ENCODE data around the gene ARHGEF9. TPM values are rescaled to one million over a fixed set of nuclear protein-coding genes. Genes with fewer than 3 reads are reported as not detected.
A peak's percentile ranks its signal among the peaks of the same experiment; 100 is the strongest.
"Not testable (repeated sequence)": the region's sequence is repeated elsewhere in the genome, so short reads cannot be mapped to it uniquely, and the experiment has no call there.

Gene ARHGEF9
- 10 to 100 TPM; 23.1 to 27.4 TPM for total RNA-seq
- polyA plus RNA-seq: 1 to 10 TPM; 4.4 to 4.7 TPM

DNA sequence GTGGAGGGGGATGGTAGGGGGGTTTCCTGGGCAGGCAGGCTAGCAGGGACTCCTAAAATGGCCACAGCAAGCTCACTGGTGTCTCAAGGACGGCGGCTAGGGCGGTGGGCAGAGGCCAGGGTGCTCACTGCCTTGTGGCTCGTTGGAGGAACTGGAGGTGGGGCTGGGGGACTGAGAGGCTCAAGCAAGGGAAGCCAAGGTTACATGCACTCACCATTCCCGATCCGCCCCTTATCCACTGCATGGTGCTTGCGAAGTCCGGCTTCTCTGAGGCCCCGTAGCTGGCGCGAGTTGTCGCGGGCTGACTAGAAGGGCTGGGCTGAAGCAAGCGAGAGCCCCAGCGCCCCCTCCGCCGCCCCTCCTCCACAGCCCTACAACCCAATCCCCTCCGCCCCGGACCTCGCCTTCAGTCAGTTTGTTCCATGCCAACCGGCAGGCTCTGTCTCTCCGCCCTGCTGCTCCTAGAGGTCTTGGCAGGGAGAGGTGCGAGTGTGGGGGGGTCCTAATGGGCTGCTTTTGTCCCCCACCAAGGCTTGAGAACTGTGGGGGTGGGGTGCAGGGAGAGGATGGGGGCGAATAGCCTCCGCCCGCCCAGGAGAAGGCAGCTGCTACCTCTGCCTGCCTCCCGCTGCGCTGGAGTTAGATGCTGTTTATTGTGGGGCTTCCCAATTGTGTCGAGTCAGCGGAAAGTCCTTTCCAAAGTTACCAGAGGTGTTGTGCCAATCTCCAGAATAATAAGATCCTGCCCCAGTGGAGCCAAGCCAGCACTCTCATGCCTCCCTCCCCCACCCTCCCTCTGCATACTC, at the start of gene ARHGEF9:
Gene ARHGEF9 (minus strand): TSS at position 313 of the 806 bp plus-strand sequence. CDS start 69 bp downstream, at position 244.
- H3K4me3 Mint-ChIP-seq: peak within 1 kb of the TSS; percentile 36 to 84 (median 60)
- peaks cover 4 to 5% of the 10 kb centered on the region in 2 donors for H3K27me3 Mint-ChIP-seq
- H3K9me3 ChIP-seq (ENCODE audit: control insufficient read depth in 1 of 2, low read length in 2 of 2): no peaks in the 10 kb centered on the region
- no peak within 1 kb of the TSS for H3K27ac ChIP-seq (ENCODE audit: low read depth, low read length)
- ChIA-PET CTCF (ENCODE audit: partially characterized antibody) (no interaction called here), POLR2A (ENCODE audit: partially characterized antibody) (no interaction called here)
- intact Hi-C loops (cut with micrococcal nuclease): no loop called here
- peak within 1 kb of the TSS in 2 of 7 donors; percentile 37 to 60 for H3K27ac Mint-ChIP-seq
- no peak within 1 kb of the TSS for H3K4me3 ChIP-seq (ENCODE audit: low read length in 2 of 2)
- no peaks in the 10 kb centered on the region for H3K36me3 Mint-ChIP-seq
- no peak for DNase-seq
- no peaks in the 10 kb centered on the region for H3K27me3 ChIP-seq (ENCODE audit: insufficient read depth, low read length)
- no peaks in the 10 kb centered on the region for H3K9me3 Mint-ChIP-seq
- no peaks in the 10 kb centered on the region for H3K4me1 Mint-ChIP-seq
- no peaks in the 10 kb centered on the region for H3K36me3 ChIP-seq (ENCODE audit: insufficient read depth, low read length)
- H3K4me1 ChIP-seq (ENCODE audit: insufficient read depth, low read length): no peaks in the 10 kb centered on the region

- H3K36me3 ChIP-seq (ENCODE audit: insufficient read depth, low read length); H3K4me1 ChIP-seq (ENCODE audit: insufficient read depth, low read length); H3K27ac ChIP-seq (ENCODE audit: low read depth, low read length); intact Hi-C loops (cut with micrococcal nuclease); H3K4me3 Mint-ChIP-seq; POLR2A ChIA-PET (ENCODE audit: partially characterized antibody); H3K27me3 ChIP-seq (ENCODE audit: insufficient read depth, low read length); DNase-seq; H3K4me3 ChIP-seq (ENCODE audit: low read length in 2 of 2); H3K9me3 ChIP-seq (ENCODE audit: control insufficient read depth in 1 of 2, low read length in 2 of 2); H3K4me1 Mint-ChIP-seq; H3K27ac Mint-ChIP-seq; CTCF ChIA-PET (ENCODE audit: partially characterized antibody); H3K36me3 Mint-ChIP-seq; H3K27me3 Mint-ChIP-seq: not testable (repeated sequence)
- H3K9me3 Mint-ChIP-seq: peaks cover 0 to 27% (median 15%) of the 10 kb centered on the region in 8 donors
Measured at GRCh38 chrX:63825446-63825845, 40.4 kb upstream of the ARHGEF9 start.

DNA sequence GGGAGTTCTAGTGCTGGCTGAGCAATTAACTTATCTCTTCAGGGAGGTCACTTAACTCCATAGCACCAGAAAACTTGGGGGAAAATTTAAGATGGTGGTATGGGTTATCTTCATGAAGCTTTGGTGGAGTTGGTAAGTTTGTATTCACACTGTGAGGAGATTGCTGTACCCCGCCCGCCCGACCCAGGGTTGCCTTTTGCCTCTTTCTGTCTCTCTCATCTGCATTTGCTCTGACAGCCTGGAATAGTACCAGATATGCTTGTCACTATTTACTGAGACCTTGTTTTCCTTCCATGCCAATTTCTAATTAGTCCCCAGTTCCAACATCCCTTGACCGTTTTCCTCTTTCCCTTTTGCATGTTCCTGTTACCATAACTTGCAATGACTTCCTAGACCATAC, 33.1 kb upstream of the ARHGEF9 start:
- Histone ChIP-seq H3K9me3 (ENCODE audit: control insufficient read depth in 1 of 2, low read length in 2 of 2) (no peaks in the 10 kb centered on the region), H3K4me3 (ENCODE audit: low read length in 2 of 2) (no peak overlapping the region), H3K27ac (ENCODE audit: low read depth, low read length) (no peak overlapping the region), H3K27me3 (ENCODE audit: insufficient read depth, low read length) (no peaks in the 10 kb centered on the region), H3K36me3 (ENCODE audit: insufficient read depth, low read length) (no peaks in the 10 kb centered on the region), H3K4me1 (ENCODE audit: insufficient read depth, low read length) (no peaks in the 10 kb centered on the region)
- no peaks in the 10 kb centered on the region for H3K4me1 Mint-ChIP-seq
- ChIA-PET CTCF (ENCODE audit: partially characterized antibody) (no interaction called here), POLR2A (ENCODE audit: partially characterized antibody) (no interaction called here)
- H3K27ac Mint-ChIP-seq: no peak overlapping the region
- H3K4me3 Mint-ChIP-seq: no peak overlapping the region
- intact Hi-C loops (cut with micrococcal nuclease): no loop called here
- H3K36me3 Mint-ChIP-seq: no peaks in the 10 kb centered on the region
- no peaks in the 10 kb centered on the region for H3K27me3 Mint-ChIP-seq
- DNase-seq: no peak
- peaks cover 0 to 5% (median 1%) of the 10 kb centered on the region in 8 donors for H3K9me3 Mint-ChIP-seq

DNA sequence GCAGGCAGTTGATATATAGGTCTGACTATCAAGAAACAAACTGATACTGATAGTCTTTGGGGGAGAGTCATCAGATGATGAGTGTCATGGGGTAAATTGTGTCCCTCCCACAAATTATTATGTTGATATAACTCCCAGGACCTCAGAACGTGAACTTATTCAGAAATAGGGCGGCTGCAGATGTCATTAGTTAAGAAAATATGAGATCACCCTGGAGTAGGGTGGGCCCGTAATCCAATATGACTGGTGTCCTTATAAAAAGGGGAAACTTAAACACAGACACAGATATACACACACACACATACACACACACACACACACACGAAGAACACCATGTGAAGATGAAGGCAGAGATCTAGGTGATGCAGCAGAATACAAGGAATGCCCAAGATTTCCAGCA, 32.7 kb upstream of the ARHGEF9 start:
- Histone ChIP-seq H3K9me3 (ENCODE audit: control insufficient read depth in 1 of 2, low read length in 2 of 2) (no peaks in the 10 kb centered on the region), H3K36me3 (ENCODE audit: insufficient read depth, low read length) (no peaks in the 10 kb centered on the region), H3K4me3 (ENCODE audit: low read length in 2 of 2) (no peak overlapping the region), H3K27me3 (ENCODE audit: insufficient read depth, low read length) (no peaks in the 10 kb centered on the region), H3K4me1 (ENCODE audit: insufficient read depth, low read length) (no peaks in the 10 kb centered on the region), H3K27ac (ENCODE audit: low read depth, low read length) (no peak overlapping the region)
- no peaks in the 10 kb centered on the region for H3K36me3 Mint-ChIP-seq
- intact Hi-C loops (cut with micrococcal nuclease): no loop called here
- no peak overlapping the region for H3K27ac Mint-ChIP-seq
- H3K9me3 Mint-ChIP-seq: peaks cover 0 to 2% (median under 1%) of the 10 kb centered on the region in 8 donors
- no peaks in the 10 kb centered on the region for H3K4me1 Mint-ChIP-seq
- H3K27me3 Mint-ChIP-seq: no peaks in the 10 kb centered on the region
- no peak overlapping the region for H3K4me3 Mint-ChIP-seq
- ChIA-PET POLR2A (ENCODE audit: partially characterized antibody) (no interaction called here), CTCF (ENCODE audit: partially characterized antibody) (no interaction called here)
- no peak for DNase-seq

DNA sequence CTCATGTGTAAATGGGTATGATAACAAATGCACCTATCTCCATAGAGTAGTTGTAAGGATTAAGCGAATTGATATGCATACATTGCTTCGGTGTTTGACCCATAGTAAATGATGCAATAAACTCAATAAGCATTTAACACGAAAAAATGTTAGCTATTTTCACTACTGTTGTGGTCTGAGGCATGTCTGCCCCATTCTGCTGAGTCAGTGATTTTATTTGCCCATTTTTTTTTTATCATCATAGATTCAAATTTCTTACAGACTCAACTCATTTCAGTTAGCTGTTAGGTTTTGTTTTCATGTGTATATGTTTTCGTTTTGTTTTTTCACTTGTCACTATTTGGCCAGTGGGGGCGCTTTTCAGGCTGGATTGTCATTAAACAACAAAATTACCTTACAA, 27.8 kb upstream of the ARHGEF9 start:
- H3K27me3 Mint-ChIP-seq: no peaks in the 10 kb centered on the region
- no peaks in the 10 kb centered on the region for H3K9me3 Mint-ChIP-seq
- Histone ChIP-seq H3K4me3 (ENCODE audit: low read length in 2 of 2) (no peak overlapping the region), H3K27ac (ENCODE audit: low read depth, low read length) (no peak overlapping the region), H3K4me1 (ENCODE audit: insufficient read depth, low read length) (no peaks in the 10 kb centered on the region), H3K36me3 (ENCODE audit: insufficient read depth, low read length) (no peaks in the 10 kb centered on the region), H3K9me3 (ENCODE audit: control insufficient read depth in 1 of 2, low read length in 2 of 2) (no peaks in the 10 kb centered on the region), H3K27me3 (ENCODE audit: insufficient read depth, low read length) (no peaks in the 10 kb centered on the region)
- no peaks in the 10 kb centered on the region for H3K4me1 Mint-ChIP-seq
- H3K4me3 Mint-ChIP-seq: no peak overlapping the region
- no peaks in the 10 kb centered on the region for H3K36me3 Mint-ChIP-seq
- intact Hi-C loops (cut with micrococcal nuclease): no loop called here
- ChIA-PET POLR2A (ENCODE audit: partially characterized antibody) (no interaction called here), CTCF (ENCODE audit: partially characterized antibody) (no interaction called here)
- no peak for DNase-seq
- H3K27ac Mint-ChIP-seq: no peak overlapping the region

GRCh38 chrX:63810746-63811145, 25.7 kb upstream of the ARHGEF9 start:
- Mint-ChIP-seq H3K36me3 (no peaks in the 10 kb centered on the region), H3K27ac (no peak overlapping the region), H3K9me3 (no peaks in the 10 kb centered on the region), H3K27me3 (no peaks in the 10 kb centered on the region), H3K4me3 (no peak overlapping the region), H3K4me1 (no peaks in the 10 kb centered on the region)
- Histone ChIP-seq H3K27ac (ENCODE audit: low read depth, low read length) (no peak overlapping the region), H3K36me3 (ENCODE audit: insufficient read depth, low read length) (no peaks in the 10 kb centered on the region), H3K9me3 (ENCODE audit: control insufficient read depth in 1 of 2, low read length in 2 of 2) (no peaks in the 10 kb centered on the region), H3K4me3 (ENCODE audit: low read length in 2 of 2) (no peak overlapping the region), H3K27me3 (ENCODE audit: insufficient read depth, low read length) (no peaks in the 10 kb centered on the region), H3K4me1 (ENCODE audit: insufficient read depth, low read length) (no peaks in the 10 kb centered on the region)
- DNase-seq: no peak
- intact Hi-C loops (cut with micrococcal nuclease): no loop called here
- ChIA-PET POLR2A (ENCODE audit: partially characterized antibody) (no interaction called here), CTCF (ENCODE audit: partially characterized antibody) (no interaction called here)

- Histone ChIP-seq H3K27me3 (ENCODE audit: insufficient read depth, low read length) (no peaks in the 10 kb centered on the region), H3K9me3 (ENCODE audit: control insufficient read depth in 1 of 2, low read length in 2 of 2) (no peaks in the 10 kb centered on the region), H3K4me3 (ENCODE audit: low read length in 2 of 2) (no peak overlapping the region), H3K4me1 (ENCODE audit: insufficient read depth, low read length) (no peaks in the 10 kb centered on the region), H3K36me3 (ENCODE audit: insufficient read depth, low read length) (no peaks in the 10 kb centered on the region), H3K27ac (ENCODE audit: low read depth, low read length) (no peak overlapping the region)
- POLR2A ChIA-PET (ENCODE audit: partially characterized antibody): no interaction called here
- Mint-ChIP-seq H3K9me3 (no peaks in the 10 kb centered on the region), H3K4me3 (no peak overlapping the region), H3K4me1 (no peaks in the 10 kb centered on the region), H3K27me3 (no peaks in the 10 kb centered on the region), H3K36me3 (no peaks in the 10 kb centered on the region), H3K27ac (no peak overlapping the region)
- intact Hi-C loops (cut with micrococcal nuclease): no loop called here
- CTCF ChIA-PET (ENCODE audit: partially characterized antibody): no interaction called here
- DNase-seq: no peak
Measured at GRCh38 chrX:63809173-63809572, 24.2 kb upstream of the ARHGEF9 start.
